Measurements from ENCODE around the gene CRELD2.

Gene CRELD2

GRCh38 chr22:49967706-49968208 is 49.3 kb downstream of the CRELD2 start:
- DNase-seq (ENCODE audit: low read depth): no peak

GRCh38 chr22:49968313-49968830 is 49.9 kb downstream of the CRELD2 start:
- DNase-seq (ENCODE audit: low read depth): no peak

- no peak for DNase-seq (ENCODE audit: low read depth)
These were observed 50.6 kb downstream of the CRELD2 start for GRCh38 chr22:49968831-49969661.

- no peak for DNase-seq (ENCODE audit: low read depth)
These were observed 51.5 kb downstream of the CRELD2 start for GRCh38 chr22:49969751-49970527.

GRCh38 chr22:49970528-49971231 is 52.2 kb downstream of the CRELD2 start:
- DNase-seq (ENCODE audit: low read depth): peak; percentile 93

GRCh38 chr22:49971232-49972162 is 53.1 kb downstream of the CRELD2 start:
- no peak for DNase-seq (ENCODE audit: low read depth)

GRCh38 chr22:49972163-49973017 is 54.0 kb downstream of the CRELD2 start:
- DNase-seq (ENCODE audit: low read depth): no peak

- no peak for DNase-seq (ENCODE audit: low read depth)
These were observed 54.9 kb downstream of the CRELD2 start for GRCh38 chr22:49973018-49973961.

GRCh38 chr22:49975543-49976389 is 57.3 kb downstream of the CRELD2 start:
- DNase-seq (ENCODE audit: low read depth): no peak

GRCh38 chr22:49976439-49977175 is 58.2 kb downstream of the CRELD2 start:
- DNase-seq (ENCODE audit: low read depth): no peak

Data from T follicular helper cell (primary cell).